Measurements from ENCODE around the gene SRGAP1.

GRCh38 chr12:63869656-63870055 lies 25.2 kb downstream of the SRGAP1 start:
- no peak for TF ChIP-seq CTCF (conservative IDR thresholded peaks at IDR 0.05)
- TF ChIP-seq ZFX (IDR thresholded peaks at IDR 0.05): no peak

Measured in C4-2B (cell line).